ENCODE data around the gene ZNF700. TPM values are rescaled to one million over a fixed set of nuclear protein-coding genes. Genes with fewer than 3 reads are reported as not detected.
"Not testable (repeated sequence)": the region's sequence is repeated elsewhere in the genome, so short reads cannot be mapped to it uniquely, and the experiment has no call there.

Gene ZNF700
- total RNA-seq, 4 donors from 2014 or later, result 10.0 to 34.0 (median 14.9) TPM

DNA sequence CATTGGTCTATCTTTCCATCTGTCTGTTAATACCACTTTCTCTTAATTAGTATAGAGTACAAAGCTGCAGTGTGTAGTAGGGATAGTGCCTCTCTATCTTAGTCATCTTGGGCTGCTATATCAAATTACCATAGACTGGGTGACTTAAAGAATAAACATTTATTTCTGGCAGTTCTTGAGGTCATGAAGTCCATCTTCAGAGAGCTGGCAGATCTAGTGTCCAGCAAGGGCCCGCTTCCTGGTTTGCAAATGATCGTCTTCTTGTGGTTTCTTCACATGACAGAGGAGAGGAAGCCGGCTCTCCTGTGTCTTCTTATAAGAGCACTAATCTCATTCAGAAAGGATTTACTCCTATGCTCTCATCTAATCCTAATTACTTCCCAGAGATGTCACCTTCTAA, 6.1 kb downstream of the ZNF700 start:
- no peak overlapping the region for H3K4me3 ChIP-seq
- no peak for DNase-seq (ENCODE audit: low spot score in 2 of 2)
- WGBS, result 85% methylated on average over 3 of the region's 3 CpGs
- no peak overlapping the region for H3K27ac ChIP-seq
- H3K9me3 ChIP-seq, result no peaks in the 10 kb centered on the region
- H3K36me3 ChIP-seq, result no peaks in the 10 kb centered on the region
- TF ChIP-seq, protein P1, sequence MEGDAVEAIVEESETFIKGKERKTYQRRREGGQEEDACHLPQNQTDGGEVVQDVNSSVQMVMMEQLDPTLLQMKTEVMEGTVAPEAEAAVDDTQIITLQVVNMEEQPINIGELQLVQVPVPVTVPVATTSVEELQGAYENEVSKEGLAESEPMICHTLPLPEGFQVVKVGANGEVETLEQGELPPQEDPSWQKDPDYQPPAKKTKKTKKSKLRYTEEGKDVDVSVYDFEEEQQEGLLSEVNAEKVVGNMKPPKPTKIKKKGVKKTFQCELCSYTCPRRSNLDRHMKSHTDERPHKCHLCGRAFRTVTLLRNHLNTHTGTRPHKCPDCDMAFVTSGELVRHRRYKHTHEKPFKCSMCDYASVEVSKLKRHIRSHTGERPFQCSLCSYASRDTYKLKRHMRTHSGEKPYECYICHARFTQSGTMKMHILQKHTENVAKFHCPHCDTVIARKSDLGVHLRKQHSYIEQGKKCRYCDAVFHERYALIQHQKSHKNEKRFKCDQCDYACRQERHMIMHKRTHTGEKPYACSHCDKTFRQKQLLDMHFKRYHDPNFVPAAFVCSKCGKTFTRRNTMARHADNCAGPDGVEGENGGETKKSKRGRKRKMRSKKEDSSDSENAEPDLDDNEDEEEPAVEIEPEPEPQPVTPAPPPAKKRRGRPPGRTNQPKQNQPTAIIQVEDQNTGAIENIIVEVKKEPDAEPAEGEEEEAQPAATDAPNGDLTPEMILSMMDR (IDR thresholded peaks at IDR 0.05), result no peak
- no peak for TF ChIP-seq EP300 (IDR thresholded peaks at IDR 0.05)
- no peak for TF ChIP-seq POLR2A (IDR thresholded peaks at IDR 0.05)
- TF ChIP-seq POLR2AphosphoS5 (IDR thresholded peaks at IDR 0.05), result no peak
- H3K4me1 ChIP-seq, result peaks cover 15% of the 10 kb centered on the region
- no peaks in the 10 kb centered on the region for H3K27me3 ChIP-seq

DNA sequence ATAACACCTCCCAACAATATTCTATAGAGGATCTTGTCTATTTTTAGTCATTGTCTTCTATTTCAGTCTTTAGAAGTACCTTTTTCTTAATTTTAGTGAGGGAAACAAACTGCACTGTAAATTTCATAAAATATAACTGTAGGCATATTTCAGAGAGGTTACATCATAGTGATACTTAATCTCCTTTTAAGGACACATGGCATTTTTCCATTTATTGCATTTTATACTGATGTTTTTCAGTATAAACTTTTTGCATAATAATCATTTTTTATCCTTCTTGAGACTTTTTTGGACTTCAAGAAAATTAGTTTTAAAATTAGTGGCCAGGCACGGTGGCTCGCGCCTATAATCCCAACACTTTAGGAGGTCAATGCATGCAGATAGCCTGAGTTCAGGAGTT, 6.6 kb downstream of the ZNF700 start:
- WGBS, result 95% methylated on average over 3 of the region's 3 CpGs
- TF ChIP-seq POLR2A (IDR thresholded peaks at IDR 0.05), result no peak
- TF ChIP-seq EP300 (IDR thresholded peaks at IDR 0.05), result no peak
- no peak for TF ChIP-seq POLR2AphosphoS5 (IDR thresholded peaks at IDR 0.05)
- TF ChIP-seq, protein P1 (IDR thresholded peaks at IDR 0.05), result no peak
- no peaks in the 10 kb centered on the region for H3K9me3 ChIP-seq
- DNase-seq (ENCODE audit: low spot score in 2 of 2), result no peak
- no peak overlapping the region for H3K27ac ChIP-seq
- no peaks in the 10 kb centered on the region for H3K36me3 ChIP-seq
- no peak overlapping the region for H3K4me3 ChIP-seq
- no peaks in the 10 kb centered on the region for H3K27me3 ChIP-seq
- peaks cover 11% of the 10 kb centered on the region for H3K4me1 ChIP-seq

DNA sequence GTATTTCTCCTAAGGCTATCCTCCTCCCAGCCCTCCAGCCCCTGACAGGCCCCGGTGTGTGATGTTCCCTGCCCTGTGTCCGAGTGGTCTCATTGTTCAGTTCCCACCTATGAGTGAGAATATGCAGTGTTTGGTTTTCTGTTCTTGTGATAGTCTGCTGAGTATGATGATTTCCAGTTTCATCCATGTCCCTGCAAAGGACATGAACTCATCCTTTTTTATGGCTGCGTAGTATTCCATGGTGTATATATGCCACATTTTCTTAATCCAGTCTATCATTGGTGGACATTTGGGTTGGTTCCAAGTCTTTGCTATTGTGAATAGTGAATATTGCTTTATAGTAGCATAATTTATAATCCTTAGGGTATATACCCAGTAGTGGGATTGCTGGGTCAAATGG, 10.9 kb downstream of the ZNF700 start:
- not testable (repeated sequence) for DNase-seq (ENCODE audit: low spot score in 2 of 2); H3K9me3 ChIP-seq; H3K27ac ChIP-seq; H3K4me3 ChIP-seq; H3K27me3 ChIP-seq; H3K4me1 ChIP-seq; H3K36me3 ChIP-seq
- WGBS, result 100% methylated on average over 3 of the region's 3 CpGs

DNA sequence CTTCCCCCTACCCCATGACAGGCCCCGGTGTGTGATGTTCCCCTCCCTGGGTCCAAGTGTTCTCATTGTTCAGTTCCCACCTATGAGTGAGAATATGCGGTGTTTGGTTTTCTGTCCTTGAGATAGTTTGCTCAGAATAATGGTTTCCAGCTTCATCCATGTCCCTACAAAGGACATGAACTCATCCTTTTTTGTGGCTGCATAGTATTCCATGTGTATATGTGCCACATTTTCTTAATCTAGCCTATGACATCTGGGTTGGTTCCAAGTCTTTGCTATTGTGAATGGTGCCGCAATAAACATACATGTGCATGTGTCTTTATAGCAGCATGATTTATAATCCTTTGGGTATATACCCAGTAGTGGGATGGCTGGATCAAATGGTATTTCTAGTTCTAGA, 13.5 kb downstream of the ZNF700 start:
- not testable (repeated sequence) for H3K27ac ChIP-seq; H3K27me3 ChIP-seq; H3K4me3 ChIP-seq; DNase-seq (ENCODE audit: low spot score in 2 of 2); H3K4me1 ChIP-seq
- Histone ChIP-seq H3K9me3 (peaks cover 20% of the 10 kb centered on the region), H3K36me3 (peaks cover 27% of the 10 kb centered on the region)
- 100% methylated on average over 3 of the region's 3 CpGs for WGBS

DNA sequence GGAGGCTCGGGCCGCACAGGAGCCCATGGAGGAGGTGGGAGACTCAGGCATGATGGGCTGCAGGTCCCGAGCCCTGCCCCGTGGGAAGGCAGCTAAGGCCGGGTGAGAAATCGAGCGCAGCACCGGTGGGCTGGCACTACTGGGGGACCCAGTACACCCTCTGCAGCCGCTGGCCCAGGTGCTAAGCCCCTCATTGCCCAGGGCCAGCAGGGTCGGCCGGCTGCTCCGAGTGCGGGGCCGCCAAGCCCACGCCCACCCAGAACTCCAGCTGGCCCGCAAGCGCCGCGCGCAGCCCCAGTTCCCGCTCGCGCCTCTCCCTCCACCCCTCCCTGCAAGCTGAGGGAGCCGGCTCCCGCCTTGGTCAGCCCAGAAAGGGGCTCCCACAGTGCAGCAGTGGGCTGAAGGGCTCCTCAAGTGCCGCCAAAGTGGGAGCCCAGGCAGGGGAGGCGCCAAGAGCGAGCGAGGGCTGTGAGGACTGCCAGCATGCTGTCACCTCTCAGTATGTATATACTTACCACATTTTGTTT, 16.5 kb downstream of the ZNF700 start:
- H3K4me1 ChIP-seq; DNase-seq (ENCODE audit: low spot score in 2 of 2); H3K27ac ChIP-seq; H3K27me3 ChIP-seq; H3K4me3 ChIP-seq: not testable (repeated sequence)
- WGBS, result 100% methylated on average over 10 of the region's 29 CpGs
- H3K36me3 ChIP-seq, result peaks cover 55% of the 10 kb centered on the region
- H3K9me3 ChIP-seq, result peaks cover 43% of the 10 kb centered on the region

DNA sequence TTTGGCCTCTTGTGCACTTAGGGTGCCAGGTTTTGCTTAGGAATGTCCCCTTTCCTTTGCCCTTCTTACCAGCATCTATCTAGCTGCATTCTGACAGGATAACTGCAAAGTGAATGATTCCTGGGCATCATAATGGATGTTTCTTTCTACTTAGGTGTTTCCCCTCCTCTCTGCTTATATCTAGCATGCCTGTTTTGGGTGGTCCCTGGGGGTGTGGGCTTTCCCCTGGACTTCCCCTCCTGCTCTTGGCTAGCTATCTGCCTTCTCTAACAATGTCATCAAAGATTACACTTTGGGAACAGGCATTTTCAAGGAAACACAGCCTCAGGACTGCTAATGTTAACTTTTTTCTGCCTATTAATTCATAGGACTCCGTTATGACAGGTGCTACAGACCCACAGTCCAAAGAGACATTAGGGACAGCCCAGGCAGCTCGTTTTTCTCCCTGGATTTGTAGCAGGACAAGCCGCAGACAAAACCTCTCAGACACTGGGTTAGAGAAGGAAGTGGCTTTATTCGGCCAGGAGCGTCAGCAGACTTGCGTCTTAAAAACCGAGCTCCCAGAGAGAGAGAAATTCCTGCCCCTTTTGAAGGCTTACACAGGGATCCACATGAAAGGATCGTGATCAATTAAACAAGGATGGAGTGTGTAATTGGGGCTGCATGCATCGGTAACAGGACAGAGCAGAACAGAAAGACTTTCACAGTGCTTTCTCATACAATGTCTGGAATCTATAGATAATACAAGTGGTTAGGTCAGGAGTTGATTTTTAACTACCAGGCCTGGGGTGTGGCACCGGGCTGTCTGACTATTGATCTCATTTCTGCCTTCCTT, 17.3 kb downstream of the ZNF700 start:
- TF ChIP-seq POLR2AphosphoS5 (IDR thresholded peaks at IDR 0.05) (no peak), POLR2A (IDR thresholded peaks at IDR 0.05) (no peak), EP300 (IDR thresholded peaks at IDR 0.05) (no peak)
- TF ChIP-seq, protein P1 (IDR thresholded peaks at IDR 0.05), result no peak
- H3K4me3 ChIP-seq, result no peak overlapping the region
- peaks cover 63% of the 10 kb centered on the region for H3K36me3 ChIP-seq
- no peaks in the 10 kb centered on the region for H3K27me3 ChIP-seq
- no peak for DNase-seq (ENCODE audit: low spot score in 2 of 2)
- 97% methylated on average over 10 of the region's 10 CpGs for WGBS
- H3K4me1 ChIP-seq, result no peaks in the 10 kb centered on the region
- H3K9me3 ChIP-seq, result peaks cover 51% of the 10 kb centered on the region
- no peak overlapping the region for H3K27ac ChIP-seq

DNA sequence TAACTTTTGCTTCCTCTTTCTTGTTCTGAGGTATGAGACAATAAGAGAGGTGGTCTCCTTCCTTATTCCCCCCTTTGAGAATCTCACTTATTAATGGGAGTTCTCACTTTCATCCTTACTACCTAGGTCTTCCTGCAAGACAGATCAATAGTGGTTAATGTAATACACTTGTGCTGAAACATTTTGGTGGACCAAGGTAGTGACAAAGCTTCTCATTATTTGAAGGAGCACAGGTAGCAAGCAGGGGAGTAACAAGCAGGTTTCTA, 17.9 kb downstream of the ZNF700 start:
- no peaks in the 10 kb centered on the region for H3K4me1 ChIP-seq
- peaks cover 57% of the 10 kb centered on the region for H3K9me3 ChIP-seq
- DNase-seq (ENCODE audit: low spot score in 2 of 2), result no peak
- H3K27me3 ChIP-seq, result no peaks in the 10 kb centered on the region
- H3K27ac ChIP-seq, result no peak overlapping the region
- H3K4me3 ChIP-seq, result no peak overlapping the region
- peaks cover 68% of the 10 kb centered on the region for H3K36me3 ChIP-seq
- no peak for TF ChIP-seq POLR2A (IDR thresholded peaks at IDR 0.05)
- TF ChIP-seq, protein P1 (IDR thresholded peaks at IDR 0.05), result no peak
- no peak for TF ChIP-seq EP300 (IDR thresholded peaks at IDR 0.05)
- no peak for TF ChIP-seq POLR2AphosphoS5 (IDR thresholded peaks at IDR 0.05)
